GM21526 (cell line): Measurements from ENCODE around the gene DNAJB5.

Experiments
- ATAC-seq: cut with Tn5 transposase; IDR thresholded peaks from one replicate; pipeline ENCODE4 v1.9.1; 2021; ENCODE audit warnings: moderate library complexity; ENCODE audit not compliant: unreplicated experiment, low FRiP score

DNAJB5 gene

GRCh38 chr9:35044071-35044470 is 54.5 kb downstream of the DNAJB5 start:
- no peak for ATAC-seq
